HG02852 (cell line): ENCODE results near the gene COL5A1.

ENCODE experiments used
- ATAC-seq: cut with Tn5 transposase; IDR thresholded peaks from one replicate; pipeline ENCODE4 v1.9.1; 2021; ENCODE audit warnings: mild to moderate bottlenecking, moderate library complexity; ENCODE audit not compliant: unreplicated experiment

Gene COL5A1

DNA sequence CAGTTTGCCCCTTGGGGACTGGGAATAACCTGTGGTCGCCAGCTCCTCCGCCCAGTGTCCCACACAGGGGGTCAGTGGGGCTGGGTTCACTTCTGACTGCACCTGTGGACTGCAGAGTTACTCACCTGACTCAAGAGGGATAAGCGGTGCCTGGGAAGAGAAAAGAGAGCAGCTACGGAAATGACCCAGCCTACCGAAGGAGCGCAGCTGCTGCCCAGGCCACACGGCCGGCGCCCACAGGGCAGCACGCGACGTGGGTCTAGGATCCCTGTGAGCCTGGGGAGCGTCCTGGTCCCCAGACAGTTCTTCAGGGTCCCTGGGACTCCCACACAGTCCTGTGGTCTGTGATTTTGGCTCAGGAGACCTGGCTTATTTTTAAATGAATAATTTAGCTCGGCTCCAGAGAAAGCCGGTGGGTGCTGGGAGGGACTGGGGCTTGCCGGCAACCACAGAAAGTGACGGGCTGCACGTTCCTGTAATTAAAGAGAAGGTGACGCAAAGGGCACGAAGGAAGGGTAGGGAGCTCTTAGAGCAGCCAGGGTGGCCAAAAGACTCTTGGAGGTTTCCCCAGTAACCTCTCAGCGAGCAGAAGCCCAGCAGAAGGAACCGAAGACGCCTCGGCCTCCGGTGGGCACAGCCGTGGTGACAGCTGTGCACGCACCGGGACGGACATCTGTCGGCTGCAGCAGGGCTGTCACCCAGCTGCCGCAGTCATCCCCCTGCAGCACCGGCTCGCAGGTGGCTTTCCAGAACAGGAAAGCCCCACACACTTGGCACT is 141.5 kb downstream of the COL5A1 start:
- ATAC-seq: no peak

- ATAC-seq: no peak
Observed at GRCh38 chr9:134783699-134784039, 142.1 kb downstream of the COL5A1 start.

- ATAC-seq: no peak
Observed at GRCh38 chr9:134784577-134785305, 143.1 kb downstream of the COL5A1 start.

GRCh38 chr9:134785325-134786108 is 143.9 kb downstream of the COL5A1 start:
- no peak for ATAC-seq

DNA sequence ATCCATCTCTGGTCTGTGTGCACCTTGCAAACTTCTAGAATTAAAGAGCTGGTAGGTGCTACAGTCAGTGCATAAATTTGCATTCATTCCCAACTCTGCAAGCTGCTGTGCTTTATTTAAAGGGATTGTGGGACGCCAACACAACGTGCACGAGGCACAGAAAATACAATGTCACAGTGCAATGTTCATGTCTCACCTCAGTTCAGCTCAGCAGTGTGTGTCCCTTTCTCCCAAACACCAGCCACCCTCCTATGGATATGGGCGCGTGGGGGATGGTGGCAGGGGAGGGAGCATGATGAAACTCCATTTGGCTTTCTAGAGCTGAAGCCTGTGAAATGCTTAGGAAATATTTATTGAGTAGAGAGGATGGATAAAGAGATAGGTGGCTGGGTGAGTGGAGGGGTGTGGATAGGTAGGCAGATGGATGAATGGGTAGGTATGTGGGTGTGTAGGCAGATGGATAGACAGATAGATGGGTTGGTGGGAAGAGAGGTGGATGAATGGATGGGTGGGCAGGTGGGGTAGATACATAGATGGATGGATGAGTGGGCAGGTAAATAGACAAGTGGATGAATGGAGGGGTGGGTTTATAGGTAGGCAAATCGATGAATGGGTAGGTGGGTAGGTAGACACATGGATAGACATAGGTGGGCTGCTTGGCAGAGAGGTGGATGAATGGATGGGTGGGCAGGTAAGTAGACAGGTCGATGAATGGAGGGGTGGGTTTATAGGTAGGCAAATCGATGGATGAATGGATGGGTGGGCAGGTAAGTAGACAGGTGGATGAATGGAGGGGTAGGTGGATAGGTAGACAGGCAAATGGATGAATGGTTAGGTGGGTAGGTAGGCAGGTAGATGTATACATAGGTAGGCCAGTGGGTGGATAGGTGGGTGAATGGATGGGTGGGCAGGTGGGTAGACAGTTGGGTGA is 146.3 kb downstream of the COL5A1 start:
- ATAC-seq: no peak

DNA sequence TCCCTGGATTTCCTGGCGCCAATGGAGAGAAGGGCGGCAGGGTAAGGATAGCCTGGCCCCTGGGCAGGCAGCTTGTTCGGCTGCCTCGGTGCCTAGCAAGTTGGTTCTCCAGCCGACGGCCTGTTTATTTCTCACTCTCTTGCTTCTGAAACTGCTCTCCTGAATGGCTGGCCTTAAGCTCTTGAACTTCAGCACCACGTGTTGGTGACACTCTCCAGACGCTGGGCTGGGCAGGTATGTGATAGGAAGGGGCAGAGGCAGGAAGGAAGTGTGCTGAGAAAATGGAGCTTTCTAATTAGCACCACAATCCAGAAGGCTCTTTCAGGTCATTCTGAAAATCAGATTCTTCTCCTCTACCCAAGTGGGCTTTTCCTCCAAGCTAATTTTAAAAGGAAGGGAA is 147.6 kb downstream of the COL5A1 start:
- no peak for ATAC-seq

- ATAC-seq: no peak
Observed at GRCh38 chr9:134791009-134791408, 149.4 kb downstream of the COL5A1 start.

DNA sequence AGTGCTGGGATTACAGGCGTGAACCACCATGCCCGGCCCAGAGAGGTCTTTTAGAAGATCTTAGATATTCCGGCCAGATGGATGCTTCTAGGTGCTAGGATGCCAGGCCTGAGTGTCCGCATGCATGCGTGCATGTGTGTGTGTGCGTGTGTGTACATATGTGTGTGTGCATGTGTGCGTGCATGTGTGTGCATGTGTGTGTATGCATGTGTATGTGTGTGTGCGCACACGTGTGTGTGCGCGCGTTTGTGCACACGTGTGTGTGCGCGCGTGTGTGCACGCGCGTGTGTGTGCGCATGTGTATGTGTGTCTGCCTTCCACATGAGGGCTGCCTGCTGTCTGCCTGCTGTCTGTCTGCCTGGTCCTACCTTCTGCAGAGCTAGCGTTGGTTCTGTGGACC is 151.0 kb downstream of the COL5A1 start:
- no peak for ATAC-seq

DNA sequence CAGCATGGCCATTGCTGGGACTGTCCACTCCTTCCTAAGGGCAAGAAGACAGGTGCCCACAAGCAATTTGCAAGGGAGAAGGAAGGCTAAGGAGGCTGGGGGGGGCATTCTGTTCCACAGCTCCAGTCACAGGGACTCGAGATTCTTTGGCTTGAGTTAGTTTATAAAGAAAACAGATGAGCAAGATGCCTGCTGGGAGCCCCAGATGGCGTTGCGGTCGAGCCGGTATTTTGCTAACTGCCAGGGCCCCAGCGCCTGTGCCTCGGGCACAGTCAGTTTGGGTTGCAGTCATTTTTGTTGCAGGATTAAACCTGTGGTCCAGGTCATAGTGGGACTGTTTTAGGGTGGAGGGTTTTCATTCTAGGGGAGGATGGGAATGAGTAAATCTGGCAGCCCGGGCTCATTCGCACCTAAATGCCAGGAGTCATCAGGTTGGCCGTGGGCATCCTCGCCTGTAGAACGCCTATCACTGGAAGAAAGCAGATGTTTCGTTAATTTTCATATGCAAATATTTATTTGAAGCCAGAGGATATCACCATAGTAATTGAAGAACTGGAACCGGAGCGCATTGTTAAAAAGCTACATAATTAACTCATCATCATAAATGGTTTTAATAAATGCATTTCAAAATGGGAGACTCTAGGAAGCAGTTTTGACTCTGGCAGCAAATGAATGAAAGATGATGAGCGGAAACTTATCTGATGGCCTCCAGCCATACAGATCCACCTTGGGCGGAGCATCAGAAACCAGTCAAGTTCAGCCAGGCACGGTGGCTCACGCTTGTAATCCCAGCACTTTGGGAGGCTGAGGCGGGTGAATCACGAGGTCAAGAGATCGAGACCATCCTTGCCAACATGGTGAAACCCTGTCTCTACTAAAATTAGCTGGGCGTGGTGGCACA is 151.9 kb downstream of the COL5A1 start:
- no peak for ATAC-seq

GRCh38 chr9:134794663-134795370 is 153.2 kb downstream of the COL5A1 start:
- no peak for ATAC-seq

DNA sequence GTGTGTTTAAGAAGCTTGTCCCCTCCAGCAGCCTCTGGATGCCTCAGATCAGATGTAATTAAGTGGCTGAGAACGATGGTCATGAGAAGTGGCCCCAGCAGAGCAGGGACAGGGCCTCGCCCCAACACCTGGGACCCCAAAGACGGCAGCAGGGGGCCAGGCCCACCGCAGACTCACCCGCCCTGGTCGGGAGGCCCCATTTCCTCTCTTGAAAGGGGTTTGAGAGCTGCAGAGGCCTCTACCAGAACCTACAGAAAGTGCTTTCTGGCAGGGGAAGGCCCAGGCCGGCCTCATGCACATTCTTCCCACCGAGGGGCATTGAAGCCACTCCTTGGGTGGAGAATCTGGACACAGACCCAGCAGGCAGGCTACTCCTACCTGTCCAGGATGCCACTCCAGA is 153.8 kb downstream of the COL5A1 start:
- ATAC-seq: no peak

DNA sequence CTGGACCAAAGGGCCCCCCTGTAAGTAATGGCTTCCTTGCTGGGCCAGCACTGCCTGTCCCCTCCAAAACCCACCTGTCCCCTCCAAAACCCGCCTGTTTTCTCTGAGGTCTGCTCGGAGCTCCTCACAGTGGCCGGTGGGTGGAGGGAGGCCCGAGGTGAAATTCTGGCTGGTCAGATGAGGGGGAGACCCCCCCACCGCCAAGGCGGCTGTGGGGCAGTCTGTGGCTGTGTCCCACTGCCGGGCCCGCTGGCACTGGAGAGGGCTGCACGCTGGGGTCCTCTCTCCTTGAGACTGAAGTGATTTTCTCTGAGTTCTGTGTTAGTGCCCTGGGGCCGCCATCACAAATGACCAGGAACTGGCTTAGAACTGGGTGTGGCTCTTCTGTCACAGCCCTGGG is 155.3 kb downstream of the COL5A1 start:
- no peak for ATAC-seq

- no peak for ATAC-seq
Observed at GRCh38 chr9:134800791-134801339, 159.3 kb downstream of the COL5A1 start.

GRCh38 chr9:134802216-134802795 is 160.7 kb downstream of the COL5A1 start:
- no peak for ATAC-seq

DNA sequence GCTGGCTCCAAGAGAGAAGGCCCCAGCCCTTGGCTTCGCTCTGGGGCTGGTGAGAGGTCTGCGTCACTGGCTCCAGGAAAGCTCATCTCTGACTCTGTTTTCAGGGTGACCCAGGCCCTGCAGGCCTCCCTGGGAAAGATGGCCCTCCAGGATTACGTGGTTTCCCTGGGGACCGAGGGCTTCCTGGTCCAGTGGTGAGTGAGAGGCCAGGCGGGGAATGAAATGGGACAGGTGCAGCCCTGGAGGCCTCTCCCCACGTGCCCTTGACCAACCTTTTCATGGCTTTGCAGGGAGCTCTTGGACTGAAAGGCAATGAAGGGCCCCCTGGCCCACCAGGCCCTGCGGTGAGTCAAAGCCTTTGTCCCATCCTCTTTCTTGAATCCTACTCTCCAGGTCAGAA is 163.3 kb downstream of the COL5A1 start:
- ATAC-seq: no peak

- no peak for ATAC-seq
Observed at GRCh38 chr9:134807716-134808446, 166.3 kb downstream of the COL5A1 start.

- ATAC-seq: no peak
Observed at GRCh38 chr9:134808447-134808792, 166.8 kb downstream of the COL5A1 start.

- ATAC-seq: no peak
Observed at GRCh38 chr9:134809292-134809691, 167.7 kb downstream of the COL5A1 start.
